Ammon's horn (tissue), 1 donor: ENCODE results near the gene SULT2B1.
A peak's percentile ranks its signal among the peaks of the same experiment; 100 is the strongest.
"Not testable (repeated sequence)": the region's sequence is repeated elsewhere in the genome, so short reads cannot be mapped to it uniquely, and the experiment has no call there.

Experiments
- DNase-seq: peaks from one replicate; pipeline ENCODE4 v3.0.0-alpha.2; 2016; ENCODE audit warnings: low spot score

Gene SULT2B1

GRCh38 chr19:48618916-48619691, 67.1 kb downstream of the SULT2B1 start, which contains the start of the genes RPL18 and SPHK2:
RPL18 (minus strand) TSS chr19:48619178; CDS start chr19:48619143, 35 bp downstream.
SPHK2 (plus strand) TSS chr19:48619506; CDS start chr19:48620515, 1,009 bp downstream.
- DNase-seq = peak; percentile 100

- no peak for DNase-seq
These were observed 68.0 kb downstream of the SULT2B1 start for GRCh38 chr19:48619692-48620585.

DNA sequence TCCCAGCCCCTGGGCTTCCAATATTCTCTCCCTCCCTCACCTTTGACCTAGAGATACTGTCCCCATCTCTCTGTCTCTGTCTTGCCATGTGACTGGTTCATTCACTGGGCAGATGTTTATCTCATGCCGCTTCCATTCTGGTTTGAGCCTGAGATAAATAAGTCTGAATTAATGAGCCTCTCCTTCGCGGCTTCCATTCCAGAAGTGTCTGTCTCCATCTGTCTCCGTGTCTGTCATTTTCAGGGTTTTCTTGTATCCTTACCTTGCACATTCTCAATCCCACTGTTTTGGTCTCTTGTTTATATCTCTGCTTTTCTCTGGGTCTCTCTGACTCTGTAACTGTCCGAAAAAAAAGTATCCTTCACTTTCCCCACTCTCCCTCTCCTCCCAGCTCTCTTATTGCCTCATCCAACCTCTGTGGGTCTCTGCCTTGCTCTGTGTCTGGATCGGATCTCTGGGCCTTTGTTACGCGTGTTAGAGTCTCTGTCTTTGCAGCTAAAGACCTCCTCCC, 71.6 kb downstream of the SULT2B1 start:
- no peak for DNase-seq

DNA sequence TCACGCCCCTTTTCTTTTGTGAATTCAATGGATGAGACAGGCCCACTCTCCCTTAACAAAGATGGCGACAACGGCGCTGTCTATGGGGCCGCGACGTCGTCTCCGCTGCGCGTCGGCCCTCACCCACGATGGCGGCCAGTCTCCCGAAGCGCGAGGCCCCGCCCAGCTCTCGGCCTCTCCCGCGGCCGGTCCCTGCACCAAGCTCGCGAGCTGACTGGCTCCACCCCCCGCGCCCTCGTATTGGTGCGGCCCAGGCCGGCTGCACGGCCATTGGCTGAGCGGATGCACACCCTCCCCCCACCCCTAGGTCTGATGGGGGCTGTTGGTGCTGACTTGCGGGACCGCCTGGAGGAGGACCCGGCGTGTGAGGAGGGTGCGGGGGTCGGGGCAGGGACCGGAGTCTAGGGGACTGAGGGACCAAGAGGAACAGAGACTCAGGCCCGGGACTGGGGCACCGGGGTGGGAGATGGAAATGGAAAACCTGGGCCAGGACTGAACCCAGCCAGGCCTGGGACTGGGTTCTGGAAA, 72.2 kb downstream of the SULT2B1 start:
- peak; percentile 99 for DNase-seq

GRCh38 chr19:48624791-48625723, 73.1 kb downstream of the SULT2B1 start:
- no peak for DNase-seq

DNA sequence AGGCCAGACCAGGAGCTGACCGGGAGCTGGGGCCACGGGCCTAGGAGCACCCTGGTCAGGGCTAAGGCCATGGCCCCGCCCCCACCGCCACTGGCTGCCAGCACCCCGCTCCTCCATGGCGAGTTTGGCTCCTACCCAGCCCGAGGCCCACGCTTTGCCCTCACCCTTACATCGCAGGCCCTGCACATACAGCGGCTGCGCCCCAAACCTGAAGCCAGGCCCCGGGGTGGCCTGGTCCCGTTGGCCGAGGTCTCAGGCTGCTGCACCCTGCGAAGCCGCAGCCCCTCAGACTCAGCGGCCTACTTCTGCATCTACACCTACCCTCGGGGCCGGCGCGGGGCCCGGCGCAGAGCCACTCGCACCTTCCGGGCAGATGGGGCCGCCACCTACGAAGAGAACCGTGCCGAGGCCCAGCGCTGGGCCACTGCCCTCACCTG, 73.9 kb downstream of the SULT2B1 start:
- DNase-seq = no peak

- DNase-seq = no peak
These were observed 75.4 kb downstream of the SULT2B1 start for GRCh38 chr19:48627201-48627864.

- DNase-seq = no peak
These were observed 75.9 kb downstream of the SULT2B1 start for GRCh38 chr19:48627865-48628314.

DNA sequence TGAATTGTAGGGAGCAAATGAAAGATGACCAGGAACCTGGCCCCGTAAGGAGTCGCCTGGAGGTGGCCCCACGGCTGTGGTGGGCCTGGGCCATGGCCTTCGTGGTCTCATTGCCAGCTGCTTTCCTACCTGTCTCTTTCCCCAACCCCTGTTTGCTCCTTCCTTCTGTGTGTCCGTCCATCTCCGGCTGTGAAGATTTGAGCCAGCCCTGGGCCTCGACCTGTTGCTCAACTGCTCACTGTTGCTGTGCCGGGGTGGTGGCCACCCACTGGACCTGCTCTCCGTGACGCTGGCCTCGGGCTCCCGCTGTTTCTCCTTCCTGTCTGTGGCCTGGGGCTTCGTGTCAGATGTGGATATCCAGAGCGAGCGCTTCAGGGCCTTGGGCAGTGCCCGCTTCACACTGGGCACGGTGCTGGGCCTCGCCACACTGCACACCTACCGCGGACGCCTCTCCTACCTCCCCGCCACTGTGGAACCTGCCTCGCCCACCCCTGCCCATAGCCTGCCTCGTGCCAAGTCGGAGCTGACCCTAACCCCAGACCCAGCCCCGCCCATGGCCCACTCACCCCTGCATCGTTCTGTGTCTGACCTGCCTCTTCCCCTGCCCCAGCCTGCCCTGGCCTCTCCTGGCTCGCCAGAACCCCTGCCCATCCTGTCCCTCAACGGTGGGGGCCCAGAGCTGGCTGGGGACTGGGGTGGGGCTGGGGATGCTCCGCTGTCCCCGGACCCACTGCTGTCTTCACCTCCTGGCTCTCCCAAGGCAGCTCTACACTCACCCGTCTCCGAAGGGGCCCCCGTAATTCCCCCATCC, 76.7 kb downstream of the SULT2B1 start:
- no peak for DNase-seq

DNA sequence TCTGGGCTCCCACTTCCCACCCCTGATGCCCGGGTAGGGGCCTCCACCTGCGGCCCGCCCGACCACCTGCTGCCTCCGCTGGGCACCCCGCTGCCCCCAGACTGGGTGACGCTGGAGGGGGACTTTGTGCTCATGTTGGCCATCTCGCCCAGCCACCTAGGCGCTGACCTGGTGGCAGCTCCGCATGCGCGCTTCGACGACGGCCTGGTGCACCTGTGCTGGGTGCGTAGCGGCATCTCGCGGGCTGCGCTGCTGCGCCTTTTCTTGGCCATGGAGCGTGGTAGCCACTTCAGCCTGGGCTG, 77.3 kb downstream of the SULT2B1 start:
- DNase-seq = no peak

GRCh38 chr19:48629599-48630295, 77.8 kb downstream of the SULT2B1 start:
- no peak for DNase-seq

DNA sequence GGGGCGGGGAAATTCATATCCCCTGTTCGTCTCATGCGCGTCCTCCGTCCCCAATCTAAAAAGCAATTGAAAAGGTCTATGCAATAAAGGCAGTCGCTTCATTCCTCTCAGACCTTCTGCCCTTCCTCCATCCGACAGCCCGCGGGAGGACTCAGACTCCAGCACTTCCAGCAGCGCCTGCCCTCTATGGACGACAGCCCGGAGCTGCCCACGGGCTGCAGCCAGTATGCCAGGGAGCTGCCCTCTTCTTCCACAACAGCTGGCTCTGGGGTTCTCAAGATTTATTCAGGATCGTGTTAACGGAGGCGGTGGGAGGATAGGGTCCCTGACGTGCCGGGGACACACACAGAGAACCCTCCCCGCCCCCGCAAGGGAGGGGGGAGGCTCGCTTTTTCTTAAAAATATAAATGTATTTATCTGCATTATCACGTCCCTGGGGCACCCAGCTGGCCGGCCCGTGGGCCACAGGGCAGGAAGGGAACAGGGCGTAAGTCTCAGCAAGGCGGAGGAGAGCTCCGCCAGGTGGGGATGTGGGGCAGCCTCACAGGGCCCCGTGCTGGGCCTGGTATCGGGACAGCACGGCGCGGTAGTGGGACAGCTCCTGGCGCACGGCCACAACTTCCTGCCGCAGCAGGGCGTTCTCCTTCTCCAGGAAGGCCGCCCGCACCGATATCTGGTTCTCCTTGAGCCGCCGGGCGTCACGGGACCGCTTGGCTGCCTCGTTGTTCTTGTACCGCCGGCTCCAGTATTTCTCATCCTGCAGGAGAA, 78.5 kb downstream of the SULT2B1 start:
- no peak for DNase-seq

- DNase-seq = no peak
These were observed 79.3 kb downstream of the SULT2B1 start for GRCh38 chr19:48631225-48631624.

- DNase-seq = not testable (repeated sequence)
These were observed 80.3 kb downstream of the SULT2B1 start for GRCh38 chr19:48632286-48632685.

DNA sequence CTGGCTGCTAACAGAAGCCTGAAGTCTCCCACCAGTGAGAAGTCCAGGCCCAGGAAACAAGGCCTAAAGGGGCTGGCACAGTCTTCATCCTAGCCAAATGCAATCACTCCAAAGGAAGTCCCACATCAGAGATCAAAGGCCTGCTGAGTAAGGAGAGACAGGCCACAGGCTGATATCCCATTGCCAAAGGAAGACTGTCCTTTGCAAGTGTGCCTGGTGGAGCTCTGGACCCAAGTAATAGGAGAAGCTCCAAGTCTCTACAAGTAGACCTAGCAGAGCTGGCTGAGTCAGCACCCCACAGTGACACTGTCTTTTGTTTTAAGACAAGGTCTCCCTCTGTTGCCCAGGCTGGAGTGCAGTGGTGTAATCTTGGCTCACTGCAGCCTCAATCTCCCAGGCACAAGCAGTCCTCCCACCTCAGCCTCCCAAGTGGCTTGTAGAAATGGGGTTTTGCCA, 80.7 kb downstream of the SULT2B1 start:
- no peak for DNase-seq

GRCh38 chr19:48633148-48634035, 81.4 kb downstream of the SULT2B1 start:
- no peak for DNase-seq

- no peak for DNase-seq
These were observed 82.0 kb downstream of the SULT2B1 start for GRCh38 chr19:48634036-48634342.
